ENCODE data around the gene TLE1.

TLE1 gene

GRCh38 chr9:81537964-81538363 is 151.4 kb downstream of the TLE1 start:
- no peak for DNase-seq (ENCODE audit: low read depth)
- H3K4me3 ChIP-seq (ENCODE audit: low read depth, low read length), result no peak overlapping the region
- TF ChIP-seq, protein P1, sequence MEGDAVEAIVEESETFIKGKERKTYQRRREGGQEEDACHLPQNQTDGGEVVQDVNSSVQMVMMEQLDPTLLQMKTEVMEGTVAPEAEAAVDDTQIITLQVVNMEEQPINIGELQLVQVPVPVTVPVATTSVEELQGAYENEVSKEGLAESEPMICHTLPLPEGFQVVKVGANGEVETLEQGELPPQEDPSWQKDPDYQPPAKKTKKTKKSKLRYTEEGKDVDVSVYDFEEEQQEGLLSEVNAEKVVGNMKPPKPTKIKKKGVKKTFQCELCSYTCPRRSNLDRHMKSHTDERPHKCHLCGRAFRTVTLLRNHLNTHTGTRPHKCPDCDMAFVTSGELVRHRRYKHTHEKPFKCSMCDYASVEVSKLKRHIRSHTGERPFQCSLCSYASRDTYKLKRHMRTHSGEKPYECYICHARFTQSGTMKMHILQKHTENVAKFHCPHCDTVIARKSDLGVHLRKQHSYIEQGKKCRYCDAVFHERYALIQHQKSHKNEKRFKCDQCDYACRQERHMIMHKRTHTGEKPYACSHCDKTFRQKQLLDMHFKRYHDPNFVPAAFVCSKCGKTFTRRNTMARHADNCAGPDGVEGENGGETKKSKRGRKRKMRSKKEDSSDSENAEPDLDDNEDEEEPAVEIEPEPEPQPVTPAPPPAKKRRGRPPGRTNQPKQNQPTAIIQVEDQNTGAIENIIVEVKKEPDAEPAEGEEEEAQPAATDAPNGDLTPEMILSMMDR (IDR thresholded peaks at IDR 0.05; ENCODE audit: control insufficient read depth, extremely low read depth, insufficient read depth), result no peak

GRCh38 chr9:81536242-81537025 is 152.9 kb downstream of the TLE1 start:
- no peak for DNase-seq (ENCODE audit: low read depth)

DNA sequence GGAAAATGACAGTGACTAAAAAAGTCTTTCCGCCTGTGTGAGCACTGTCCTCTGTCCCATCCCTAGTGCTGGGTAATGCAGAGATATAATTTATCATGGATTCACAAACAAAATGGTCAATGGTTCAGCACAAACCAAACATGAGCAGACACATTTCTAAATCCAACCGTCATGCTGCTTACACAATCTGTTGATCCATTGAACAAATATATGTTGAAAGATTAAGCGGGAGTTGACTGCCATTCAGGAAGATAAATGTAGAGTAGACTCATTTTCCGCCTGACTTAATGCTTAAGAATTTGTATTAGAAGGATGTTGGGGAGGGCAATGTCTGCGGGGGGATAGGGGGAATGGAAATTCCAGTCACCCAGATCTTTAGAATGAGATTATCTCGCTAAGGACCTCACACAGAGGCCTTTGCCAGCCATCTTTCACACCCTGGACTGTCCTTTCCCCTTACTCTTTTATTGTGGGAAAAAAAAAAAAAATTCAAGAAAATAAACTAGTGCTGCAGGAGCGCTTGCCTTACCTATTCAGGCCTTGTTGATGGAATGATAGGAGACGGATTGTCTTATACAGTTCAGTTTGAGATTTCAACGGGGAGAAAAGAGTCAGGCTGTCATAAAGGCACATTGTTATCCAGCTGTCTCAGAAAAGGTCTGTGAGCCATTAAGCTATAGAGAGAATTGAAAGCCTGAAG is 153.7 kb downstream of the TLE1 start:
- H3K4me3 ChIP-seq (ENCODE audit: low read depth, low read length), result no peak overlapping the region
- no peak for DNase-seq (ENCODE audit: low read depth)
- TF ChIP-seq, protein P1 (IDR thresholded peaks at IDR 0.05; ENCODE audit: control insufficient read depth, extremely low read depth, insufficient read depth), result no peak

More at GRCh38 chr9:81536242-81537025, 152.9 kb downstream of the TLE1 start:
- H3K4me3 ChIP-seq (ENCODE audit: low read depth, low read length), result no peak overlapping the region
- TF ChIP-seq, protein P1 (IDR thresholded peaks at IDR 0.05; ENCODE audit: control insufficient read depth, extremely low read depth, insufficient read depth), result no peak

GRCh38 chr9:81534138-81534875 is 155.0 kb downstream of the TLE1 start:
- TF ChIP-seq, protein P1 (IDR thresholded peaks at IDR 0.05; ENCODE audit: control insufficient read depth, extremely low read depth, insufficient read depth), result no peak
- no peak for DNase-seq (ENCODE audit: low read depth)

More at GRCh38 chr9:81534138-81534875, 155.0 kb downstream of the TLE1 start:
- H3K4me3 ChIP-seq (ENCODE audit: low read depth, low read length), result no peak overlapping the region
